Measurements from ENCODE around the gene CFAP69. TPM values are rescaled to one million over a fixed set of nuclear protein-coding genes. Genes with fewer than 3 reads are reported as not detected.

The CFAP69 gene
- total and polyA plus RNA-seq, 8 donors, result 4.5 to 14.0 (median 11.3) TPM

GRCh38 chr7:90213521-90213920 lies 31.5 kb upstream of the CFAP69 start:
- ATAC-seq (no peak), DNase-seq (no peak)
- TF ChIP-seq CTCF (IDR thresholded peaks at IDR 0.05), result no peak
- intact Hi-C loops (cut with DNase I), result no loop called here
- no peaks in the 10 kb centered on the region for H3K36me3 ChIP-seq
- H3K4me3 ChIP-seq, result peak overlapping the region in 1 of 2 donors; percentile 48
- H3K27me3 ChIP-seq, result peaks cover 4 to 57% of the 10 kb centered on the region in 2 donors
- H3K4me1 ChIP-seq, result peaks cover 0 to 7% of the 10 kb centered on the region in 2 donors
- H3K27ac ChIP-seq, result peak overlapping the region in 1 of 2 donors; percentile 26
- H3K9me3 ChIP-seq, result no peaks in the 10 kb centered on the region

GRCh38 chr7:90216080-90216674 lies 28.8 kb upstream of the CFAP69 start:
- intact Hi-C loops (cut with DNase I), result no loop called here
- no peaks in the 10 kb centered on the region for H3K9me3 ChIP-seq
- ATAC-seq (no peak), DNase-seq (no peak)
- peaks cover 0 to 6% of the 10 kb centered on the region in 2 donors for H3K4me1 ChIP-seq
- no peak overlapping the region for H3K4me3 ChIP-seq
- peaks cover 0 to 35% of the 10 kb centered on the region in 2 donors for H3K27me3 ChIP-seq
- H3K36me3 ChIP-seq, result no peaks in the 10 kb centered on the region
- no peak for TF ChIP-seq CTCF (IDR thresholded peaks at IDR 0.05)
- no peak overlapping the region for H3K27ac ChIP-seq

- TF ChIP-seq CTCF (IDR thresholded peaks at IDR 0.05), result no peak
- peaks cover 0 to 3% of the 10 kb centered on the region in 2 donors for H3K4me1 ChIP-seq
- peaks cover 0 to 29% of the 10 kb centered on the region in 2 donors for H3K27me3 ChIP-seq
- intact Hi-C loops (cut with DNase I), result no loop called here
- DNase-seq, result no peak
- no peaks in the 10 kb centered on the region for H3K36me3 ChIP-seq
- no peak for ATAC-seq
- no peak overlapping the region for H3K27ac ChIP-seq
- no peaks in the 10 kb centered on the region for H3K9me3 ChIP-seq
- H3K4me3 ChIP-seq, result no peak overlapping the region
These were observed 28.2 kb upstream of the CFAP69 start for GRCh38 chr7:90216771-90217170.

- intact Hi-C loops (cut with DNase I), result no loop called here
- ATAC-seq (no peak), DNase-seq (no peak)
- H3K4me3 ChIP-seq, result no peak overlapping the region
- TF ChIP-seq CTCF (IDR thresholded peaks at IDR 0.05), result no peak
- H3K9me3 ChIP-seq, result no peaks in the 10 kb centered on the region
- no peak overlapping the region for H3K27ac ChIP-seq
- no peaks in the 10 kb centered on the region for H3K27me3 ChIP-seq
- no peaks in the 10 kb centered on the region for H3K36me3 ChIP-seq
- H3K4me1 ChIP-seq, result no peaks in the 10 kb centered on the region
These were observed 22.6 kb upstream of the CFAP69 start for GRCh38 chr7:90222390-90222789.

- peak; percentile 73 for ATAC-seq
- intact Hi-C loops (cut with DNase I), result no loop called here
- Histone ChIP-seq H3K27ac (peak overlapping the region in 1 of 2 donors; percentile 35), H3K9me3 (no peaks in the 10 kb centered on the region), H3K4me3 (no peak overlapping the region), H3K4me1 (no peaks in the 10 kb centered on the region), H3K36me3 (no peaks in the 10 kb centered on the region), H3K27me3 (no peaks in the 10 kb centered on the region)
- TF ChIP-seq CTCF (IDR thresholded peaks at IDR 0.05), result no peak
- DNase-seq, result no peak
These were observed 21.9 kb upstream of the CFAP69 start for GRCh38 chr7:90222811-90223725.
